DND-41 (cell line): Measurements from ENCODE around the gene LEMD1.

Source experiments
- EZH2 ChIP-seq: IDR thresholded peaks from 3 replicates; pipeline ENCODE4 v1.6.1; 2012; ENCODE audit warnings: borderline replicate concordance, low read depth, mild to moderate bottlenecking, moderate library complexity, low read length, inconsistent platforms; ENCODE audit not compliant: severe bottlenecking
- TF ChIP-seq, protein P1 (sequence below): IDR thresholded peaks from 2 replicates; pipeline ENCODE4 v1.5.1; 2012; ENCODE audit warnings: borderline replicate concordance, low read length, moderate library complexity, mild to moderate bottlenecking; ENCODE audit not compliant: poor library complexity, severe bottlenecking; ENCODE audit errors: extremely low read depth

DNA sequence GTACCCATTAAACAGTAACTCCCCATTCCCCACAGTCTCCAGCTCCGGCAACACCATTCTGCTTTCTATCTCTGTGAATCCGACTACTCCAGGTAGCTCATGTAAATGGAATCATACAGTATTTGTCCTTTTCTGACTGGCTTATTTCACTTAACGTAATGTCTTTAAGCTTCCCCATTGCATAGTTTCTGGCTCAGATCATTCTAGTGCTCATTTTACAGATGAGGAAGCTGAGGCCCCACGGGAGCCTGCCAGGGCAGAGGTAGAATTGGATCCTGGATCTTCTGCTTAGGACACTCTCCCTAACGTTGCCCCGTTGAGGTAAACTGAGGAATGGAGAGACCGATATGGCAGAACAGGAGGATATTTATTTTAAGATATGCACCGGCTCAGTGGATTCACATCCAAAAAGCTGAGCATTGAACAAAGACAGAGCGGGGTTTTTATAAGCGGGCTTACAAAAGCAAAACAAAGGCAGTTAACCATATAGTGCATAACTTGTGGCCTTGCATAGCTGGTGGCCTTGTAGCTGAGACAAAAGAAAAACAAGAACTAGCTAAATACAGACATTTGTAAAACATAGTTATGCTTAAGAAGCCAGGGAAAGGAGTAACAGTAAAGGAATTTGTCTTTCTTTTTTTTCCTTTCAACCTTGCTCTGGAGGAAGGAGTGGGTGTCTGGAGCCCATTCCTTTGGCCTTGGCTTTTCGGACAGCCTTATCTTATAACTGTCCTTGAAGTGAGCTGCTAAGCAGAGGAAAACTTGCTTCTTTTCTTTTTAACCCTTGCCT lies 49.8 kb downstream of the LEMD1 start:
- TF ChIP-seq, protein P1, sequence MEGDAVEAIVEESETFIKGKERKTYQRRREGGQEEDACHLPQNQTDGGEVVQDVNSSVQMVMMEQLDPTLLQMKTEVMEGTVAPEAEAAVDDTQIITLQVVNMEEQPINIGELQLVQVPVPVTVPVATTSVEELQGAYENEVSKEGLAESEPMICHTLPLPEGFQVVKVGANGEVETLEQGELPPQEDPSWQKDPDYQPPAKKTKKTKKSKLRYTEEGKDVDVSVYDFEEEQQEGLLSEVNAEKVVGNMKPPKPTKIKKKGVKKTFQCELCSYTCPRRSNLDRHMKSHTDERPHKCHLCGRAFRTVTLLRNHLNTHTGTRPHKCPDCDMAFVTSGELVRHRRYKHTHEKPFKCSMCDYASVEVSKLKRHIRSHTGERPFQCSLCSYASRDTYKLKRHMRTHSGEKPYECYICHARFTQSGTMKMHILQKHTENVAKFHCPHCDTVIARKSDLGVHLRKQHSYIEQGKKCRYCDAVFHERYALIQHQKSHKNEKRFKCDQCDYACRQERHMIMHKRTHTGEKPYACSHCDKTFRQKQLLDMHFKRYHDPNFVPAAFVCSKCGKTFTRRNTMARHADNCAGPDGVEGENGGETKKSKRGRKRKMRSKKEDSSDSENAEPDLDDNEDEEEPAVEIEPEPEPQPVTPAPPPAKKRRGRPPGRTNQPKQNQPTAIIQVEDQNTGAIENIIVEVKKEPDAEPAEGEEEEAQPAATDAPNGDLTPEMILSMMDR = no peak
- no peak for TF ChIP-seq EZH2
